VCaP (cell line): ENCODE measurements around the gene PPM1H.

Experiments used
- H3K27ac ChIP-seq: fragments of 450-650 bp; 2 replicates; pipeline ENCODE4 v1.5.1; 2017
- TF ChIP-seq, protein P1 (sequence below): fragments of 450-650 bp; conservative IDR thresholded peaks from 2 replicates; pipeline ENCODE4 v1.5.1; 2017; ENCODE audit warnings: mild to moderate bottlenecking, moderate library complexity

PPM1H gene

DNA sequence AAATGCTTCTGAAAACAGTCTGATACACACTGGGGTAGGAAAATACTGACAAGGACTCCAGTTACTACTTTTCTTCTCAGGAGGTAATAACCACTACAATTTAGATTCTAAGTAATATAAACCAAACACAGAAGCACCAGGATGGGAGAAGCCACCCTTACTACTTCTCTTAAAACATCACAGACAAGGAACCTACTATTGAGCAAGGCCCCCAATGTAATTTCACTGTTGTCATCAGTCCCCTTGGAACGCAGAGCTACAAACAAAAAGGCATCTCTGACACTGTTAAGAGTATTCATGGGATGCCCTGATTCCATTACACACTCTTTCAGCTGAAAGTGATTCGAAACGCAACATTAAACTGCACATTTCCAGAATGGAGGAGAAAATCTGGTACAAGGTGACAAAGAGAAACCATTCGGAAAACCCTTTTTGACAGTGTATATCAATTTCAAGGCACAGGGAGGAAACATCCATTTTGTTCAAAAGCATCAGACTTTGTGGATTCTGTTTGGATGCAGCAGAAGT lies 185.9 kb downstream of the PPM1H start:
- TF ChIP-seq, protein P1, sequence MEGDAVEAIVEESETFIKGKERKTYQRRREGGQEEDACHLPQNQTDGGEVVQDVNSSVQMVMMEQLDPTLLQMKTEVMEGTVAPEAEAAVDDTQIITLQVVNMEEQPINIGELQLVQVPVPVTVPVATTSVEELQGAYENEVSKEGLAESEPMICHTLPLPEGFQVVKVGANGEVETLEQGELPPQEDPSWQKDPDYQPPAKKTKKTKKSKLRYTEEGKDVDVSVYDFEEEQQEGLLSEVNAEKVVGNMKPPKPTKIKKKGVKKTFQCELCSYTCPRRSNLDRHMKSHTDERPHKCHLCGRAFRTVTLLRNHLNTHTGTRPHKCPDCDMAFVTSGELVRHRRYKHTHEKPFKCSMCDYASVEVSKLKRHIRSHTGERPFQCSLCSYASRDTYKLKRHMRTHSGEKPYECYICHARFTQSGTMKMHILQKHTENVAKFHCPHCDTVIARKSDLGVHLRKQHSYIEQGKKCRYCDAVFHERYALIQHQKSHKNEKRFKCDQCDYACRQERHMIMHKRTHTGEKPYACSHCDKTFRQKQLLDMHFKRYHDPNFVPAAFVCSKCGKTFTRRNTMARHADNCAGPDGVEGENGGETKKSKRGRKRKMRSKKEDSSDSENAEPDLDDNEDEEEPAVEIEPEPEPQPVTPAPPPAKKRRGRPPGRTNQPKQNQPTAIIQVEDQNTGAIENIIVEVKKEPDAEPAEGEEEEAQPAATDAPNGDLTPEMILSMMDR: no peak

DNA sequence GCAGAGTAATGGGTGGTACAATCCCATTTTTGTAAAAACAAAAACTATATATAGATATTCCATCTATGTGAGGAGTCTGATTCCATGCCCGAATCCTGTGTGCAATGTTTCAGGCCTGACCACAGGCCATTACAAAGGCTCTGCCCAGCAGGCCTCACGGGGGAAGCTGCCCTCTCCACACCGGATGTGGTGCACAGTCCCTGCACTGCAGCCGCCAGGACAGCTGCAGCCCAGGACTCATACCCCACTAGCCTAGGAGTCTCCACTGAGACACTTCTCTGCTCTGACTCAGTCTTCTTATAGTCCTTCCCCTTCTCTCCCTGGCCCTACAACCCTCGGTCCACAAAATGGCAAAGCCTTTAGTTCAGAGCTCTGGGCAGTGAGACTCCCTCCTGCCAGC lies 190.4 kb downstream of the PPM1H start:
- TF ChIP-seq, protein P1: no peak
- H3K27ac ChIP-seq: no peak overlapping the region

More for the DNA sequence above, 185.9 kb downstream of the PPM1H start:
- no peak overlapping the region for H3K27ac ChIP-seq

DNA sequence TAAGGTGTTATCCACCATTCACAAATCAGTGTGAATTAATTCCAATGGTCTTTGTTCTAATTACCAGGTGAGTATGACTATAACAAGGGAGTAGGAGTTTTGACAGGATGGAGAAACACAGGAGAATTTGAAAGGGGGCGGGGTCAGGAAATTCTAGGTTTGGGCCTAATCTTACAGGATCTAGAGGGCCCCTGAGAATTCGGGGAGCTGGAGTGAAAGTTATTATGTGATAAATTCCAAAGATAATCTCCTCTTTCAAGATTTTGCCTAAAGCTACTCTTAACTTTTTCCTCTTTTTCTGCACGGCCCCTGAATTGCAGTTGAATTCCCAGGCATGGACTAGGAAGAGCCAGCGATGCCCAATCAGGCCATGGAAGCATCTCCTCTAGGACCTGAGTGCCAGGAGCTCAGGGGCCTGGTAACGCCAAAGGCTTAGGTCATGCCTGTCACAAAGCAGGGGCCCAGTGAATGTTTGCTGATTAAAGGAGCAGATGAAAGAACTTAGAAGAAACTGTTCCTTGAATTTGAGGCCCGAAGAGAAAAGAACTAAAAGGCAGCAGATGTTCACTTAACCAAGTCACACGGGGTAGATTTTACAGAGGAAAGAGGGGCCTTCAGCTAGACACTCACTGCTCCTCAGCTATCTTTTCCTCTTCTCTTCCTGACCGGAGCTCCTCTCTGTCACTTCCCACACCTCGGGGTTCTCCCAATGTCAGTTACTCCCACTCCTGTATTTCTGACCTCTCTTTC lies 195.5 kb downstream of the PPM1H start:
- TF ChIP-seq, protein P1: no peak
- no peak overlapping the region for H3K27ac ChIP-seq

DNA sequence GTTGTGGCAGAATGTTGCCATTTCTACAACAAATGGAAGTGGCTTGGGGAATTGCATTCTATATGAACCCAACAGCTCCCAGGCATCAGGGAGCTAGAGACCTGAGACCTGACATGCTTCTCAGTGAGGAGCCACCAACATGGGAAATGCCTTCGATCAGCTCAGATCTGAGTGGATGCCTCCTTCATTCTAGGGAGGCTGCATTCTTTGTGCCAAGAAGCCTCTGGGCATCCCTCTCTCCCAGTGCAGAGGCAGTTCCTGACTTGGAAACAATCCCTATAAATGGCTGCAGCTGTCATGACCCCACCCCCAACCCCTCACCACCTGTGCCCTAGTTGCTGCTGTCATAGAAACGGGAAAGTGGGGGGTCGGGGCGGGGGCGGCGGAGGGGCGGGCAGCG lies 196.3 kb downstream of the PPM1H start:
- H3K27ac ChIP-seq: no peak overlapping the region
- TF ChIP-seq, protein P1: no peak

DNA sequence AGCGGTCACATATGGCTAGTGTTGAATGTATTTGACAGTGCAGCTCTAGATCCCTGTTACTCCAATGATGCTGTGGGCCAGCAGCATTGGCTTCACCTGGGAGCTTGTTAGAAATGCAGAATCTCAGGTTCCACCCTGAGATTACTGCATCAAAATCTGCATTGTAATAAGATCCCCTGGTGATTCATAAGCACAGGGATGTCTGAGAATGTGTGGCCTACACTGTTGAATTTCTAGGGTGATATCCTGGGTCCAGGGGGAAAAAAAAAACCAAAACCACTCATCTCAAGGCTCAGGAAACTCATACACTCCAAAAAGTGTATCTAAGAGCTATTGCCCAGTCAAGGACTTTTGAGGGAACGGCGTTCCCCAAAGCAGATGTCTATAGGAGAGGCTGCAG lies 196.8 kb downstream of the PPM1H start:
- no peak overlapping the region for H3K27ac ChIP-seq
- TF ChIP-seq, protein P1: no peak

DNA sequence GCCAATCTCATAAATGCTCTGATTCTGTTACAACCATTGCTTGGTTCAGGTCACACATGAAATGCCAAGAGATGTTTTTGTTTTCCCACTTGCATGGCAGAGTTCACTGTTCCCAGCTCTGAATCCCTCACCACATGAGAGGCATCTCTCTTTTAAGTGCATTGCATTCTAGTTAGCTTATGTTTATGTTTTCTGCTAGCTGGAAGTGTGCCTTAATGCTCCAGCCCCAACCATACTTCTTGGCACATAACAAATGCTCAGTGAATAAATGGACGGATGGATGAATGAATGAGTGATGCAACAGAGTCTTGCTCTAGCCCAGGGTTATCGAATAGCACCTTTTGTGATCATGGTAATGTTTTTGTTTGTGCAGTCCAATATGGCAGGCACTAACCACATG lies 197.3 kb downstream of the PPM1H start:
- no peak overlapping the region for H3K27ac ChIP-seq
- TF ChIP-seq, protein P1: no peak

DNA sequence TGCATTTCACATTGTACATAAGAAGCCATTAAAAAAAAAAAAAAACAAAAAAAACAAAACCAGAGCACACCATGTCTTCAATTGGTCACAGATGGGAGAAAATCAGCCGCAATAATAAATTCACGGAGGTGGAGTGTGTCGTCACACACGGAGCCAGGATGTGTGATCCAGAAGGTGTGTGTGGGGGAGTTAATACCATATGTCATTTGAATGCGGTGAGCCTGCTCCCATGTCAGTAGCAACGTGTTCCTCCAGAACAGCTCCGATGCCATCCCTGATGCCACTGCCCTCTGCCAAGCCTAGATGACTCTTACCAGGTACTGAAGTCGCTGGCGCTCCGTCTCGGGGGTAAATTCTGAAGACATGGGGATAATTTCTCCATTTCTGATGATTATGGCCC lies 197.8 kb downstream of the PPM1H start:
- H3K27ac ChIP-seq: no peak overlapping the region
- TF ChIP-seq, protein P1: no peak
